Prostate gland (tissue), 2 donors: ENCODE results near the gene TMC3. TPM values are rescaled to one million over a fixed set of nuclear protein-coding genes. Genes with fewer than 3 reads are reported as not detected.

ENCODE experiments used
- DNase-seq: peaks from one replicate; pipeline ENCODE4 v3.0.0-alpha.2; 2019; ENCODE audit warnings: low spot score
- H3K27ac ChIP-seq, 2 donors: fragments of 200-600 bp; sonication (generic); 2 replicates each; pipeline ENCODE4 v1.5.1; 2017 to 2019
- H3K27me3 ChIP-seq: fragments of 200-600 bp; sonication (generic); replicated peaks from 2 replicates; pipeline ENCODE4 v1.5.1; 2019; ENCODE audit not compliant: insufficient read depth
- H3K36me3 ChIP-seq, 2 donors: fragments of 200-600 bp; sonication (generic); 1 replicate in 1 of 2; 2 replicates in 1 of 2; pipeline versions ENCODE4 v1.5.1 to v1.8.1; 2017 to 2019
- H3K4me1 ChIP-seq: fragments of 200-600 bp; sonication (generic); replicated peaks from 2 replicates; pipeline ENCODE4 v1.5.1; 2019
- H3K4me3 ChIP-seq, 2 donors: fragments of 200-600 bp; sonication (generic); 2 replicates each; pipeline ENCODE4 v1.5.1; 2017 to 2019
- H3K9me3 ChIP-seq: fragments of 200-600 bp; sonication (generic); 2 replicates; pipeline ENCODE4 v1.5.1; 2017
- POLR2A ChIP-seq: fragments of 450-650 bp; IDR thresholded peaks from one replicate; pipeline ENCODE4 v1.6.1; 2016; ENCODE audit warnings: antibody characterized with exemption, mild to moderate bottlenecking
- POLR2AphosphoS5 ChIP-seq: sonication (generic); formaldehyde crosslinking; IDR thresholded peaks from one replicate; pipeline ENCODE4 v1.6.1; 2017; ENCODE audit warnings: antibody characterized with exemption
- WGBS: methylation state at CpG from one replicate; pipeline ENCODE4 v1.1.5; 2018; 5-methylcytosine and 5-hydroxymethylcytosine counted together
- intact Hi-C: fragments of 100-400 bp; cut with DNase I; formaldehyde crosslinking; loops from one replicate; pipeline ENCODE4 v1.14.2; 2022
- total RNA-seq, 2 donors: library from RNA; depleted of rRNA; stranded (reverse); fragments of >200 nt; gene quantifications; one replicate each; pipeline ENCODE4 v1.1.0, GENCODE V29; 2016
- TF ChIP-seq, protein P1 (sequence below), 4 experiments: fragments of 200-600 bp in 2 of 4; fragments of 450-650 bp in 2 of 4; sonication (generic) in 2 of 4; IDR thresholded peaks; 1 replicate in 3 of 4; 2 replicates in 1 of 4; pipeline ENCODE4 v1.5.1; 2016 to 2019; ENCODE audit warnings: antibody characterized with exemption in 4 of 4, mild to moderate bottlenecking in 2 of 4, moderate library complexity in 2 of 4

TMC3 gene
- total RNA-seq, 2 donors from 2014 or later = 0.14 to 0.23 TPM

DNA sequence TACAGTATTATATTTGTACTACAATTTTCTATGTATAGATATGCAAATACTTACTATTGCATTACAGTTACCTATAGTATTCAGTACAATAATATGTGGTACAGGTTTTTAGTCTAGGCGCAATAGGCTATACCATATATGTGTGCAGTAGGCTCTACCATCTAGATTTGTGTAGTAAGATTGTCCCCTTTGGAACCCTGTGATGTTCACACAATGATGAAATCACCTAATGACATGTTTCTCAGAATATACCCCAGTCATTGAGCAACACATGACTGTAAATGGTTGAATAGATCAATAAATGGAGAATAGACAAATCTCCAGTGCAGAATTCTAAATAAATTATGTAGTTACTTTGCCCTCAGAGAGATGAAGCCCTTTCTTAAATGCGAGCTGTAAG is 17.6 kb upstream of the TMC3 start:
- no peak for DNase-seq
- TF ChIP-seq, protein P1, sequence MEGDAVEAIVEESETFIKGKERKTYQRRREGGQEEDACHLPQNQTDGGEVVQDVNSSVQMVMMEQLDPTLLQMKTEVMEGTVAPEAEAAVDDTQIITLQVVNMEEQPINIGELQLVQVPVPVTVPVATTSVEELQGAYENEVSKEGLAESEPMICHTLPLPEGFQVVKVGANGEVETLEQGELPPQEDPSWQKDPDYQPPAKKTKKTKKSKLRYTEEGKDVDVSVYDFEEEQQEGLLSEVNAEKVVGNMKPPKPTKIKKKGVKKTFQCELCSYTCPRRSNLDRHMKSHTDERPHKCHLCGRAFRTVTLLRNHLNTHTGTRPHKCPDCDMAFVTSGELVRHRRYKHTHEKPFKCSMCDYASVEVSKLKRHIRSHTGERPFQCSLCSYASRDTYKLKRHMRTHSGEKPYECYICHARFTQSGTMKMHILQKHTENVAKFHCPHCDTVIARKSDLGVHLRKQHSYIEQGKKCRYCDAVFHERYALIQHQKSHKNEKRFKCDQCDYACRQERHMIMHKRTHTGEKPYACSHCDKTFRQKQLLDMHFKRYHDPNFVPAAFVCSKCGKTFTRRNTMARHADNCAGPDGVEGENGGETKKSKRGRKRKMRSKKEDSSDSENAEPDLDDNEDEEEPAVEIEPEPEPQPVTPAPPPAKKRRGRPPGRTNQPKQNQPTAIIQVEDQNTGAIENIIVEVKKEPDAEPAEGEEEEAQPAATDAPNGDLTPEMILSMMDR (IDR thresholded peaks at IDR 0.05) = no peak
- TF ChIP-seq POLR2AphosphoS5 (no peak), POLR2A (no peak)
- WGBS = 94% methylated on average over 2 of the region's 2 CpGs
- H3K27ac ChIP-seq = no peak overlapping the region
- intact Hi-C loops = no loop called here
- no peaks in the 10 kb centered on the region for H3K9me3 ChIP-seq
- no peaks in the 10 kb centered on the region for H3K27me3 ChIP-seq
- H3K4me1 ChIP-seq = peaks cover 5% of the 10 kb centered on the region
- H3K4me3 ChIP-seq = no peak overlapping the region
- H3K36me3 ChIP-seq = no peaks in the 10 kb centered on the region

DNA sequence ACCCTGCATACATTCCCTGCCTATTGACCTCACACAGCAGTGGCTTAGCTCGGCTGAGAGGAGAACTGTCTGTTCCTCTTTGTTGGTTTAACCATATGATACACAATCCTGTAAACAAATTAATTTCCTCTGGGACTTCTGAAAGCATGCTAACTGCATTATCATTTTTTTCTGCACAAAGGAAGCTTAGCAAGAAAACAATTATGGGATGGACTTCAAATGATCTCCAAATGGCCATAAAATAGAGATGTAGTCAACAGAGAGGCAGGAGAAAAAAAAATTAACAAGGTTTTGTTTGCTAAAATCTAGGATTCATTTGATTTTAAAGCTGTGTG is 14.4 kb upstream of the TMC3 start:
- no peak for DNase-seq
- WGBS = 11% methylated on average over 1 of the region's 1 CpG
- no peaks in the 10 kb centered on the region for H3K36me3 ChIP-seq
- H3K4me3 ChIP-seq = no peak overlapping the region
- H3K4me1 ChIP-seq = peaks cover 6% of the 10 kb centered on the region
- H3K27me3 ChIP-seq = no peaks in the 10 kb centered on the region
- no peaks in the 10 kb centered on the region for H3K9me3 ChIP-seq
- no peak for TF ChIP-seq POLR2A
- peak; percentile 45 for TF ChIP-seq POLR2AphosphoS5
- peak overlapping the region in 1 of 2 donors; percentile 27 for H3K27ac ChIP-seq
- intact Hi-C loops = no loop called here

DNA sequence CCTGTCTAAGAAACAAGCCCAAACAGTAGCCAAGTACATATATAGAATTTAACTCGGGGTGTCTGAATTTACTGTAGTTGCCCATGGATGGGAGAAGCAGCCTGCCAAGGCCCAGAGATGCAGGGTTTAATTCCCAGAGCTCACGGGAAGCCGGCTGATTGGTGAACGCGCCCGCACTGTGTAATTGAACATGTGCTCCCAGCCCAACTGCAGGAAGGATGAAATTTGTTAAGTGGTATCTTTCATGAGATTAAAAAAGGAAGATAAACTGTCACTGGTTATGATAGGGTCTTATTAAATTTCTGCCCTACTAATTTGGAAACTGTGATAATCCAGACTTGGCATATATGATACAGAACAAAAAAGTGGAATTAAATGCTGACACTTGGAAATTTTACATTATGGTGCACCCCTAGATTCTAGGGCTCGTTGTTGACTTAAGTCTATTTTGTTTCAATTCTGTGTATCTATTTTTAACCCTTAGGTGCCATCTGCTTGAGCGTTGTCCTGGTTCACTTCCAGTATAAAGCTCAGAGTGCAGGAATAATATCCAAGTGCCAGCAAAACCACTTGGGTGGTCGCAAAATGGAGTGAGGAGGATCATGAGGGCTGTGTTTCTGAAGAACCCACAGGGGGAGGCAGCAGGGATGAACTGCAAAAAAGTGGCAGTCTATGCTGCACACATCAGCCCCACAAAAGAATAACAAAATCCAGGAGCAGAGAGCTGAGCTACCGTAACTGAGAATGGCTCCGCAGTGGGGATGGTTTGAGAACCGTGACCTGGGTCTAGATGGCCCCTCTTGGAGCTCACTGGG is 13.8 kb upstream of the TMC3 start:
- WGBS = 70% methylated on average over 12 of the region's 12 CpGs
- Histone ChIP-seq H3K4me3 (no peak overlapping the region), H3K4me1 (peaks cover 6% of the 10 kb centered on the region), H3K9me3 (no peaks in the 10 kb centered on the region), H3K36me3 (no peaks in the 10 kb centered on the region), H3K27me3 (no peaks in the 10 kb centered on the region), H3K27ac (peak overlapping the region in 1 of 2 donors; percentile 27)
- DNase-seq = no peak
- intact Hi-C loops = no loop called here
- TF ChIP-seq POLR2AphosphoS5 = no peak
- no peak for TF ChIP-seq POLR2A
- TF ChIP-seq, protein P1 (IDR thresholded peaks at IDR 0.05) = no peak

DNA sequence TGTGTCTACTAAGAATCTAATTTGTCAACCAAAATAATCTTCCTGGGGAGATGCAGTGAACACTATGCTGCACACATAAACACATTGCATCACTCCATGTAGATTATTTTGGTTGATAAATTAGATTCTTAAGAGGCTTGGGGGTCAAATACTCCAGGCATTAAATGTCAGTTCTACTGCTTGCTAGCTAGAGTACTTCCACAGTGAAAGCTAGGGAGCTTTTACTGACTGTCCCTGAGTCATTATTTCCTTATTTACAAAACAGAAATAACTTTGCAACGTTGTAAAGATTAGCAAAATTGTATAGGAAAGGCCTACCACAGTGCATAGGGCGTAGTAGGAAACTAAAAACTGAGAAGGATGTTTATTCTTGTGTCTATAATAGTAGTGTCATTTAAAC is 12.9 kb upstream of the TMC3 start:
- no peak for DNase-seq
- no peaks in the 10 kb centered on the region for H3K27me3 ChIP-seq
- intact Hi-C loops = no loop called here
- H3K4me1 ChIP-seq = peaks cover 6% of the 10 kb centered on the region
- H3K9me3 ChIP-seq = no peaks in the 10 kb centered on the region
- TF ChIP-seq POLR2AphosphoS5 (no peak), POLR2A (no peak)
- TF ChIP-seq, protein P1 (IDR thresholded peaks at IDR 0.05) = no peak
- H3K36me3 ChIP-seq = no peaks in the 10 kb centered on the region
- H3K4me3 ChIP-seq = no peak overlapping the region
- WGBS = 44% methylated on average over 2 of the region's 2 CpGs
- H3K27ac ChIP-seq = no peak overlapping the region

DNA sequence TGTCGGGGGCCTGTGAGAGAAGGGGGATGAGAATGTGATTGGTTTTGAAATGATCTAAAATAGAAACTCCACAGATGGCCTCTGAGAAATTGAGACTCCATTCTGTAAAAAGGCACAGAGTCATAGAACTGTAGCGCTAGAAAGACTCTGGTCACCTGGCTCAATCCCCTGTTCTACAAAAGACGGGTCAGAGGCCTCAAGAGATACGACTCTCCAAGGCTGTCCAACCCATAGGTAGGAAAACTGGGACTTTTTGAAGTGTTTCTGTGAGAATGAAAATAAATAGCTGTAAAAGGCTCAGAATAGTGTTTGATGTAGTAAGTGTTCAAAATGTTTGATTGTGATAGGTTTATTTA is 11.7 kb upstream of the TMC3 start:
- intact Hi-C loops = no loop called here

More for the DNA sequence above, 11.7 kb upstream of the TMC3 start:
- Histone ChIP-seq H3K36me3 (no peaks in the 10 kb centered on the region), H3K4me1 (peaks cover 6% of the 10 kb centered on the region), H3K9me3 (no peaks in the 10 kb centered on the region), H3K27me3 (no peaks in the 10 kb centered on the region), H3K4me3 (no peak overlapping the region), H3K27ac (no peak overlapping the region)
- TF ChIP-seq POLR2AphosphoS5 (no peak), POLR2A (no peak)
- TF ChIP-seq, protein P1 (IDR thresholded peaks at IDR 0.05) = no peak
- DNase-seq = no peak
- WGBS = 87% methylated on average over 4 of the region's 4 CpGs
